ENCODE measurements around the gene LRRC58.

The LRRC58 gene

GRCh38 chr3:120357807-120358206 is 8.7 kb upstream of the LRRC58 start:
- no peaks in the 10 kb centered on the region for H3K4me1 ChIP-seq (ENCODE audit: low read length)
- TF ChIP-seq CTCF (IDR thresholded peaks at IDR 0.05; ENCODE audit: low read depth, low read length) (peak; percentile 17; the same call in 1 of the 2 replicates), EZH2phosphoT487 (IDR thresholded peaks at IDR 0.05; ENCODE audit: low read depth) (no peak)
- no peaks in the 10 kb centered on the region for H3K9me3 ChIP-seq (ENCODE audit: insufficient read depth, low read length)
- no peak overlapping the region for H2AFZ ChIP-seq (ENCODE audit: low read depth, low read length)
- H3K27me3 ChIP-seq (ENCODE audit: low read depth, low read length), result no peaks in the 10 kb centered on the region
- no peak overlapping the region for H3K4me2 ChIP-seq (ENCODE audit: low read length)
- H3K36me3 ChIP-seq (replicated peaks; ENCODE audit: low read depth, low read length), result no peaks in the 10 kb centered on the region
- no peaks in the 10 kb centered on the region for H4K20me1 ChIP-seq (ENCODE audit: insufficient read depth, low read length)
- no peak overlapping the region for H3K27ac ChIP-seq (ENCODE audit: low read length)
- no peak overlapping the region for H3K4me3 ChIP-seq (ENCODE audit: low read length)
- H3K9ac ChIP-seq (ENCODE audit: low read length), result no peak overlapping the region
- no peaks in the 10 kb centered on the region for H3K79me2 ChIP-seq (ENCODE audit: low read length)

- H3K4me1 ChIP-seq (ENCODE audit: low read length), result peaks cover 10% of the 10 kb centered on the region
- H3K27me3 ChIP-seq (ENCODE audit: low read depth, low read length), result no peaks in the 10 kb centered on the region
- TF ChIP-seq CTCF (IDR thresholded peaks at IDR 0.05; ENCODE audit: low read depth, low read length) (no peak), EZH2phosphoT487 (IDR thresholded peaks at IDR 0.05; ENCODE audit: low read depth) (no peak)
- no peak overlapping the region for H3K4me3 ChIP-seq (ENCODE audit: low read length)
- H2AFZ ChIP-seq (ENCODE audit: low read depth, low read length), result no peak overlapping the region
- H4K20me1 ChIP-seq (ENCODE audit: insufficient read depth, low read length), result no peaks in the 10 kb centered on the region
- H3K9me3 ChIP-seq (ENCODE audit: insufficient read depth, low read length), result no peaks in the 10 kb centered on the region
- H3K4me2 ChIP-seq (ENCODE audit: low read length), result no peak overlapping the region
- H3K79me2 ChIP-seq (ENCODE audit: low read length), result no peaks in the 10 kb centered on the region
- H3K36me3 ChIP-seq (replicated peaks; ENCODE audit: low read depth, low read length), result no peaks in the 10 kb centered on the region
- H3K9ac ChIP-seq (ENCODE audit: low read length), result no peak overlapping the region
- no peak overlapping the region for H3K27ac ChIP-seq (ENCODE audit: low read length)
Observed at GRCh38 chr3:120355486-120355885, 6.3 kb upstream of the LRRC58 start.

GRCh38 chr3:120353463-120353862 is 4.3 kb upstream of the LRRC58 start:
- no peak overlapping the region for H3K9ac ChIP-seq (ENCODE audit: low read length)
- no peaks in the 10 kb centered on the region for H3K36me3 ChIP-seq (replicated peaks; ENCODE audit: low read depth, low read length)
- TF ChIP-seq CTCF (IDR thresholded peaks at IDR 0.05; ENCODE audit: low read depth, low read length), result no peak
- no peak for TF ChIP-seq EZH2phosphoT487 (IDR thresholded peaks at IDR 0.05; ENCODE audit: low read depth)
- H3K9me3 ChIP-seq (ENCODE audit: insufficient read depth, low read length), result no peaks in the 10 kb centered on the region
- H4K20me1 ChIP-seq (ENCODE audit: insufficient read depth, low read length), result no peaks in the 10 kb centered on the region
- H3K4me1 ChIP-seq (ENCODE audit: low read length), result peaks cover 14% of the 10 kb centered on the region
- H3K4me2 ChIP-seq (ENCODE audit: low read length), result no peak overlapping the region
- peaks cover 10% of the 10 kb centered on the region for H3K79me2 ChIP-seq (ENCODE audit: low read length)
- no peaks in the 10 kb centered on the region for H3K27me3 ChIP-seq (ENCODE audit: low read depth, low read length)
- no peak overlapping the region for H2AFZ ChIP-seq (ENCODE audit: low read depth, low read length)
- H3K27ac ChIP-seq (ENCODE audit: low read length), result no peak overlapping the region
- no peak overlapping the region for H3K4me3 ChIP-seq (ENCODE audit: low read length)

- Histone ChIP-seq H3K9me3 (ENCODE audit: insufficient read depth, low read length) (no peaks in the 10 kb centered on the region), H3K27me3 (ENCODE audit: low read depth, low read length) (no peaks in the 10 kb centered on the region), H3K9ac (ENCODE audit: low read length) (no peak overlapping the region), H4K20me1 (ENCODE audit: insufficient read depth, low read length) (peaks cover 8% of the 10 kb centered on the region), H2AFZ (ENCODE audit: low read depth, low read length) (no peak overlapping the region), H3K79me2 (ENCODE audit: low read length) (peaks cover 24% of the 10 kb centered on the region), H3K4me1 (ENCODE audit: low read length) (peaks cover 20% of the 10 kb centered on the region), H3K4me2 (ENCODE audit: low read length) (no peak overlapping the region), H3K36me3 (replicated peaks; ENCODE audit: low read depth, low read length) (peaks cover 4% of the 10 kb centered on the region), H3K27ac (ENCODE audit: low read length) (no peak overlapping the region), H3K4me3 (ENCODE audit: low read length) (no peak overlapping the region)
- no peak for TF ChIP-seq CTCF (IDR thresholded peaks at IDR 0.05; ENCODE audit: low read depth, low read length)
- TF ChIP-seq EZH2phosphoT487 (IDR thresholded peaks at IDR 0.05; ENCODE audit: low read depth), result no peak
Observed at GRCh38 chr3:120352017-120352416, 2.9 kb upstream of the LRRC58 start.

Data from OCI-LY3 (cell line).